GM19397 (cell line): ENCODE data around the gene ENPP3.
A peak's percentile ranks its signal among the peaks of the same experiment; 100 is the strongest.

ENCODE experiments used
- ATAC-seq: cut with Tn5 transposase; IDR thresholded peaks from one replicate; pipeline ENCODE4 v1.9.1; 2021; ENCODE audit warnings: mild to moderate bottlenecking, moderate library complexity; ENCODE audit not compliant: unreplicated experiment

Gene ENPP3

GRCh38 chr6:131636880-131637792 is at the start of gene ENPP3:
Gene ENPP3 (plus strand): TSS chr6:131637302. CDS start chr6:131637385, 83 bp downstream.
- ATAC-seq, result no peak

GRCh38 chr6:131587909-131588308 is 49.2 kb upstream of the ENPP3 start:
- no peak for ATAC-seq

GRCh38 chr6:131588643-131589042 is 48.5 kb upstream of the ENPP3 start:
- no peak for ATAC-seq

GRCh38 chr6:131592935-131593334 is 44.2 kb upstream of the ENPP3 start:
- no peak for ATAC-seq

- no peak for ATAC-seq
These were observed 43.0 kb upstream of the ENPP3 start for GRCh38 chr6:131594074-131594473.

GRCh38 chr6:131597446-131597845 is 39.7 kb upstream of the ENPP3 start:
- no peak for ATAC-seq

GRCh38 chr6:131600716-131601115 is 36.4 kb upstream of the ENPP3 start:
- no peak for ATAC-seq

- ATAC-seq, result no peak
These were observed 34.3 kb upstream of the ENPP3 start for GRCh38 chr6:131602781-131603312.

GRCh38 chr6:131613296-131613925 is 23.7 kb upstream of the ENPP3 start:
- no peak for ATAC-seq

- no peak for ATAC-seq
These were observed 21.8 kb upstream of the ENPP3 start for GRCh38 chr6:131615275-131615674.

GRCh38 chr6:131627724-131628682 is 9.1 kb upstream of the ENPP3 start, which contains the start of gene MED23:
Gene MED23 (minus strand): TSS chr6:131628242. CDS start chr6:131628049, 193 bp downstream.
- ATAC-seq, result peak; percentile 98

GRCh38 chr6:131628726-131629125 is 8.4 kb upstream of the ENPP3 start:
- ATAC-seq, result no peak

GRCh38 chr6:131629651-131630050 is 7.5 kb upstream of the ENPP3 start:
- ATAC-seq, result no peak

GRCh38 chr6:131631625-131632289 is 5.3 kb upstream of the ENPP3 start:
- ATAC-seq, result no peak

- peak; percentile 97 for ATAC-seq
These were observed 1.4 kb upstream of the ENPP3 start for GRCh38 chr6:131635384-131636340.

GRCh38 chr6:131638013-131638412 is 911 bp downstream of the ENPP3 start:
- no peak for ATAC-seq

- no peak for ATAC-seq
These were observed 3.0 kb downstream of the ENPP3 start for GRCh38 chr6:131640100-131640499.

GRCh38 chr6:131640576-131640975 is 3.5 kb downstream of the ENPP3 start:
- no peak for ATAC-seq

GRCh38 chr6:131641554-131641953 is 4.5 kb downstream of the ENPP3 start:
- ATAC-seq, result no peak
